GM12892 (cell line): Measurements from ENCODE around the gene TRMT44.

Experiments
- POLR2A ChIP-seq: IDR thresholded peaks from 2 replicates; pipeline ENCODE4 v1.6.1; 2011; ENCODE audit warnings: low read depth, low read length, control low read depth
- POLR2AphosphoS5 ChIP-seq: IDR thresholded peaks from 2 replicates; pipeline ENCODE4 v1.6.1; 2011; ENCODE audit warnings: low read depth, low read length, control low read depth

DNA sequence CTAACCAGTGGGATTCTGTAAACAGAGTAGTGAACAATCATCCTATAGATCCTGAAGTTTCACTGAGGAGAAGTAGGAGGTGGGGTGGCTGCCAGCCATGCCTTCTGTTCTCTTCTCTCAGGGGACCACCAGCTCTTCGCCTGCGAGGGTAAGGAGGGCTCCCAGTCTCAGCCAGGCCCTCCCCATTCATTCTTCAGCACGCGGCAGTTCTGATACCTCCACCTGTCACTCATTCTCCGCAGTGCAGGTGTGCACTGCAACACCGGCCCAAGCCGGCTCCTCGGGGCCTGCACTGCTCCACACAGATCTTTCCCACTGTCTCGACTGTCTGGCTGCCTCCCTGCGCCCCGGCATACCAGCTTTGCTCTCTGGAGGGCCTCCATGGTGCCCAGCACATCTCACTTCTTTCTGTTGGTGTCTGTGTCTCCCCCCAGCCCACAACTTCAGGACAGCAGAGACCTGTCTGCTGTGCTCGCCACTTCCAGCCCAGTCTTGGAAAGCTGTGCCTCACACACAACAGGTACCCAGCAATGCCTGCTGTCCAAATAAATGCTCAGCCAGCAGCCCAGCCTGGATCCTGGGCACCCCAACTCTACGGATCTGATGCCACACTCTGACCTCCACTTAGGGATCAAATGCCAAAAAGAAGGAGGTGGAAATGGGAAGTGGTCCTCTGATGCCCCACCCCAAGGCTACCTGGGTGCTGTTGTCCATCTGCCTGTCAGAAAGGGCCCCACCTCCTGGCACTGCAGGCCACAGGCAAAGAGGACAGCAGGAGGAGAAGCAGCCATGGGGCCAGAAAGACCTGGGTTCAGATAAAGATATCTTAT lies 29.0 kb upstream of the TRMT44 start:
- TF ChIP-seq POLR2AphosphoS5, result no peak
- TF ChIP-seq POLR2A, result no peak
